D341Med (cell line): ENCODE measurements around the gene ING3.
"Not testable (repeated sequence)": the region's sequence is repeated elsewhere in the genome, so short reads cannot be mapped to it uniquely, and the experiment has no call there.

Experiments
- DNase-seq: peaks from one replicate; pipeline ENCODE4 v3.0.0; 2012; ENCODE audit warnings: low spot score

The ING3 gene

DNA sequence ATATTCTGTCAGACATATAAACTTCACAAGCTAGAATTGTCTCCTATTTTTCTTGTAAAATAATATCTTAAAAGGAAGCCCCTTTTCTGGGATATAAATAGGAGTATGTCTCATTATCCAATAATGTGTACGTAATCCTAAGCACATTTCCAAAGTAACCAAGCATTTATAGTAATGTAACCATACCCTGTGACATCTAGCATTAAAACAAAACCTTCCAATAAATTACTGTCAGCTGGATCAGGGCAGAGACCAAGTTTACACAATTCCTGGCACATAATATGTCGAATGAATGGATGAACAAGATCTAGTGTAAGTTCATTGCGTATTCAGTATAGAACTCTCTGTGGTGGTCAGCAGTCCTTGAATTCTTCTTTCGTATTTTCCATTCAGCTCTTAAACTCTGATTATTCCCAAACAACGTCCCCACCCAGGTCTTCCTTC lies 52.2 kb downstream of the ING3 start:
- DNase-seq: no peak

DNA sequence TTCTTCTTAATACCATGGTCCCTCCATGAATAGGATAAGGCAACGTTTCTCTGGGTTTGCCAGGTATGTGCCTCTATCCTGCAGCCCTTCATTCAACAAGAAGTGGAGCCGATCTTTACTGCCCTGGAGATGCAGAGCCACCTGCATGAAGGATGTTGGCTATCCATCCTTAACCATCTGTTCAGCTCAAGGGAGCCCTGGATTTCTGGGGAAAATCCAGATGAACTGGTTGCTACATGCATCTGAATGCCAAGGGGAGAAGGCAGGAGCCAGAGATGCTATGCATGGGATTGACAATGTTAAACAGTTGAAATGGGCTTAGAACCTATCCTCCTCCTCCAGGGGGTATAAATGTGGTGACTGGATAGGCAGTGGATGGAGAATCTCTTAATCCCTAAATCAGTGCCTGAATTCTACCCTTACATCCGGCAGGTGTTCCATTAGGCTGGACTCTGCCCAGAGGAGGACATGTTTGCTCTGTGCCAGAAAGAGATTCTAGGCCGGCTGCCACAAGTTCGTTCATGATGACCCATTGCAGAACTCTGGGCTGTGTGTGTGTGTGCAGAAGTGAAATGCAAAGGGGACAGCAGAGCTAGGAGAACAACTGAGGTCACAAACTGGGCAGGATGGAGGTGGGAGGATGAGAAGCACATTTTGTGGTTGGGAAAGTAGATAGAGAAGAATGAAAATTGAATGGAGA lies 53.6 kb downstream of the ING3 start:
- no peak for DNase-seq

DNA sequence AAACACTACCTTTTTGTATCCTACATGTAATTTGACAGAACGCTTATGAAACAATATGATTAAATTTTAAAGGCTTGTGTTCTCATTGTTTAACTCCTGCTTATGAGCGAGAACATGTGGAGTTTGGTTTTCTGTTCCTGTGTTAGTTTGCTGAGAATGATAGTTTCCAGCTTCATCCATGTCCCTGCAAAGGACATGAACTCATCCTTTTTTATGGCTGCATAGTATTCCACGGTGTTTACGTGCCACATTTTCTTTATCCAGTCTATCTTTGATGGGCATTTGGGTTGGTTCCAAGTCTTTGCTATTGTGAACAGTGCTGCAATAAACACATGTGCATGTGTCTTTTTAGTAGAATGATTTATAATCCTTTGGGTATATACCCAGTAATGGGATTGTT lies 54.5 kb downstream of the ING3 start:
- DNase-seq: not testable (repeated sequence)

DNA sequence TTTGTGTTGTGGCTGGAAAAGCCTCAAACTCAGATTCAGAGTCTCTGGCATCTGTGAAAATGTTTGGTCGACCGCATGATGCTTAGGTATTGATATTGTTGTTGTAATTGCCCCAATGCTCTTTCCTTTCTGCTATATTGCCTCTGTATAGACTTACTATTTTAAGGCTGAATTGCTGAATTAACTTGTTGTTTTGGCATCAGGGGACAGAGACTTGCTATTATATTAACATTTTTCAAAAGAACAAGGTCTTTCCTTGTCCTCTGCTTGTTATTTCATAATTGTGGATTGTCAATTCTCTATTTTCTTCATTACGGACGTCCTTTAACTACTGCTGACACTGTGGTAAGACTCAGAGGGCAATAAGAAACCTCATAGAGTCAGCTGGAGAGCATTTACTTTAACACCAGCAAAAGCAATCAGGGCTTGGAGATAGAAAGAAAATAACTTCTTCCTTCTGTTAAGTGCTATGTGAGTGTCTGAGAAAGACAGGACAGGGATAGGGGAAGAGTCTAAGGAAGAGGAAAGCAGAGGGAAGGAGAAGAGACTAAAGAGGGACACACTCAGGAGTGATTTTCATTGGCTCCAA lies 55.5 kb downstream of the ING3 start:
- no peak for DNase-seq

DNA sequence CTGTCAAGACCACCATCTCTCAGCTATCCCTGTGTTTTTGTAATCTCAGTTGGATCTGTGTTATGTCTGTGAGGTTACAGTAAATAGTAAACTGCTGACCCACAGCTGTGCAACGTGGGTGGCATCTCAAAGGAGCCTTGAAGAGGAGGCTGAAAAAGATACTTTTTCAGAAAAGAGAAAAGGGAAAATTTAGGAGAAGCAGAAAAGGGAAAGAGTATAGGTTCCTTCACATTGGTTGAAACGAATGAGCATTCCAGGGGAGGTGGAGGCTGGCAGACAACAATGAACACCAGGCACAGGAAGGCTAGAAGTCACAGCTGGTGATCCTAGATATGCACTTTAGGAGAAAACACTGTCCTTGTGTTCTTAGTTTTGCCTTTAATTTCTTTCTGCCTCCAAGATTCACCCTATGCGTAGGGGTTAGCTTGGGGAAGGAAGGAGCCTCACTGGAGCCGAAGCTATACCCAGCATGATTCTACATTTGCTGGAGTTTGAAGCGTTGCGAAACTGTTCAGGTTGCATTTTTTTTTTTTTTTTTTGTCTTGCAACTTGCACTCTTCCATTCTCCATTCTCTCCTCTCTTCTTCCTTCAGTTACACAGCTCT lies 56.2 kb downstream of the ING3 start:
- DNase-seq: no peak

DNA sequence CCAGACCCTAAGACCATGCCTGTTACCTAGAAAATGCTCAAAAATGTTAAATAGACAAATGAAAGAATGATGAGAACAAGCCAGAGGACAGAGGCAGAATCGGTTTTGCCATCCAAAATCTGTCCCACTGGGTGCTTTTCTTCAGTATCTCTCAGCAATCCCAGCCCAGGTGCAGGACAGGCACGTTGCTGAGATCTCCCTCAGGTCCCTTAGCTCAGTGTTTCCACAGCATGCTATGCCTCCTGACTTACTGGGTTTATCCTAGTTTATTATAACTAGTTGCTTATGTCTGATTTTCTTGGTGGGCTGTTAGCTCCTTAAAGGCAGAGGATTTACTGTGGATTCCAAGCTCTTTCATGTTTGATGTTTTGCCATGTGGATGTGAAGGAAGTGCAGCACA lies 58.2 kb downstream of the ING3 start:
- no peak for DNase-seq

DNA sequence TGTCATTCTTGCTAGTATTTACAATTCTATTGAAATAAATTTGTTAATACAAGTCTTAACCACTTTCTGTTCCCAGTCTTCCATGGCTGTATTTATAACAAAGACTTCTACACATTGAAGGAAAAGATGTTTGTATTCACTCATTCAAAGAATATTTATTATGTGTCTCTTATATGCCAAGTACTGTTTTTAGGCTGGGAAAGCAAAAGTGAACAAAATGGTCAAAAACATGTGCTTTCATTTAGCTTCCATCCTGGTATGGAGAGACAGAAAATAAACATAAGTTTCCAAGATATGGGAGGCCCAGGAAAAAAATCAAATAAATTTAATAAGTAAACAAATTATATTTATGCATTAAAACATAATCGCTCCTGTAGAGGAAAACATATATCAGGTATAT lies 60.8 kb downstream of the ING3 start:
- DNase-seq: no peak

DNA sequence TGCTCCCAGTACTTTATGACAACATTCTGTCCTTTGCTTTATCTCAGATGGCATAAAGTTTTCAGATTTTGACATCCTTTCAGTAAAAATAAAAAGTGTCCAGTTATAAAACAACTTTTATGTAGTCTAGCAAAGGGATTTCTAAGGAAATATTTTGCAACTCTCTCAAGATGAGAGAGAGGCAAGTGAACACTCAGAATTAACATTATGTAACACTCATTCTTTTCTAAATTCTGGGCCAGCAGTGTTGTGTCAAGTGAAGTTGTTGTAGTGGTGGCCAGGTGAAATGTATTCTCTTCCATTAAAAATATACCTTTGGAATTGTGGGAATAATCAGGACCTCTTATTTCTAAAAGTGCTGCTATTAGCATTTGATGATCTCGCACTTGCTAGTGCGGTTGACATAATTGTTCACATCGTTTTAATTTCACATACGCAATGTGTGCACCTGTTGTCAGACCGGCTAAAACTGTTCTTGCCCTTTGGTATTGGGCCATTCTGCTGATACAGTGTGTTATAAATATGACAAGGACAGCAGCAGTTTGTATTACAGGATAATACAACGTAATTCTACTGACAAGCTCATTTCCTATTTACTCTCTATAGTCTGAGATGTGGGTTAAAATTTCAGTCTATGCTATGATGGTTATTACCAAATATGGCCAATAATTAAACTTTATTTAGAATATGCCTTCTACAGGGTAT lies 61.7 kb downstream of the ING3 start:
- no peak for DNase-seq

DNA sequence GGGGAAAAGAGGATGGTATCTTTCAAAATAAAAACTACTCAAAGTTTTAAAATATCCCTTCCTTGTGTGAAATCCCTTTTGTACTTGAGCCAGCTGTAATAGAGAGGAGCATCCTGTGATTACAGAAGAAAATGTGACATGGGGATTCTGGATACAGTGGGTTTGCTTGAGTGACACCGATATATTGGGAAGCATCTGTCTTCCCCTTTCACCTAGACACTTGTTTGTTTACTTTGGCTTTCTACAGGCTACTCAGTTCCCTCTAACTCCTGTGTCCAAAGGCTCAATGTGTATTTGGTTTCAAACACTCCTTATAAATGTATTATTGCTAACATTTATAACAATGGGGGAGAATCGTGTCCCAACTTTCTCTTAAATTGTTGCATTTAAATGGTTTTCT lies 62.3 kb downstream of the ING3 start:
- DNase-seq: no peak

DNA sequence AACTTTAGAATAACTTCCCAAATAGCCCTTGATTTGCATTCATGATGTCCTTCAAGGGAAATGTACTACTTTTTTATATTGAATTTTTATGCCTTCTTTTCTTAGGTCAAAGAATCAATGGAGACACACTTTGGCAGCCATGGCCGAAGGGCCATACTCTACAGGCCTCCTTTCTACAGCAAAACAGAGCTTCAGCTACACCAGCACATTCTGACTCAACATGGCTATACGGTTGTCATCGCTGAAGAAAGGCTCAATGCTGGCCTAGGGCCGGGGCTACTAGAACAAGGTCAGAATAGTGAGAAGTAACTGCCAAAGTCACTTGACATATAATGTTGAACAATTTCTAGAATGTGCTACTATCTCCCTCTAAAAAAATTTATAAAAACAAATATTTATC lies 65.0 kb downstream of the ING3 start:
- DNase-seq: no peak

DNA sequence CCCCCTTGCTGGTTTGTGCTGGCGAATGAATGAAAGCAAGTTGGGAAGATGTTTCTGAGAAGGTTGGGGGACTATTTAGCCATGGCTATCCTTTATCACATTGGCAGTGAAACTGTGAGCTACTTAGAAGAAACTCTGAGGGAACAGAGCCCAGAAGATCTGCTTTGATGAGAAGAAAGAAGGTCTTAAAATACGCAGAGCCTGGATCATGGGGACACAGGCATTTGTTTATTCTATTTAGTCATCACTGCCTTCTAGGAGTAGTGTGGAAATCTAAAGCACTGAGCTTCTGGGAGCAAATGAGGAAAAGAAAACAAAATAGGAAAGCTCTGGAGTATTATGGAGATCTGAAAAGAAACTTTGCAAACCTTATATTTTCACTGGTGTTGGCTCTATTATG lies 66.4 kb downstream of the ING3 start:
- no peak for DNase-seq

DNA sequence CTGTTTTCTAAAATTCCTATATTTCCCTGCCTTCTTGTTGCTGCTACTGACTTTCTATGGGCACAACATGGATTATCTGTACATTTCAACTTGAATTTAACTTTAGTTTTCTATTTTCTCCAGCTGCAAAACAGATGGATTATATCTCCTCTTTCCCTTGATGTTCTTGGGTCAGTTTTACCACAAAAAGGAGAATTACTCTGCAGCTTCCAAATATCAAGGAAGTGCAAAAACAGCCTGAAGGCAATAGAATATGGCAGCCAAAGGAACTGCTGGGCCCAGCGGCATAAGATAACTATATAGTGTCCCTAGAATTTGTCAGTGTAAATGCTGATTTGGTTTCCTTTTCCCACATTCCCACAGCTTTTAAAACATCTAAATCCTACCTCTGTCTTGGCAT lies 67.0 kb downstream of the ING3 start:
- DNase-seq: no peak

DNA sequence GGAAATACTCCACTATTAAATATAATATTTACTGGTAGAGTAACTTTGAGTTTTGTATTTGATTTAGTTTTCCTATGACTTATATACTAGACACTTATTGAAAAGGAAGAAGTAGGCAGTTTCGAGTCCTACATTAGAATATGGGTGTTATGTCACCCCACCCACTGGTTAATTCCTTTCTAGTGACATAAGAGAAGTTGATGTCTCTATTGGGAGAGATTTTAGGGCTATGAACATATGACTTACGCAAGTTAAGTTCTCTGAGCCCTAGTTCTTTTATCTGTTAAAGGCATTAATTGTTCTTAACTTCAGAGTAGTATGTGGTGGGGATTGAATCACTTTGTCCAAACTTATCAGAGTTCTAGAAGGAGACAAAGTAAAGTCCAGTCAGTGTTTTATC lies 68.4 kb downstream of the ING3 start:
- DNase-seq: no peak

DNA sequence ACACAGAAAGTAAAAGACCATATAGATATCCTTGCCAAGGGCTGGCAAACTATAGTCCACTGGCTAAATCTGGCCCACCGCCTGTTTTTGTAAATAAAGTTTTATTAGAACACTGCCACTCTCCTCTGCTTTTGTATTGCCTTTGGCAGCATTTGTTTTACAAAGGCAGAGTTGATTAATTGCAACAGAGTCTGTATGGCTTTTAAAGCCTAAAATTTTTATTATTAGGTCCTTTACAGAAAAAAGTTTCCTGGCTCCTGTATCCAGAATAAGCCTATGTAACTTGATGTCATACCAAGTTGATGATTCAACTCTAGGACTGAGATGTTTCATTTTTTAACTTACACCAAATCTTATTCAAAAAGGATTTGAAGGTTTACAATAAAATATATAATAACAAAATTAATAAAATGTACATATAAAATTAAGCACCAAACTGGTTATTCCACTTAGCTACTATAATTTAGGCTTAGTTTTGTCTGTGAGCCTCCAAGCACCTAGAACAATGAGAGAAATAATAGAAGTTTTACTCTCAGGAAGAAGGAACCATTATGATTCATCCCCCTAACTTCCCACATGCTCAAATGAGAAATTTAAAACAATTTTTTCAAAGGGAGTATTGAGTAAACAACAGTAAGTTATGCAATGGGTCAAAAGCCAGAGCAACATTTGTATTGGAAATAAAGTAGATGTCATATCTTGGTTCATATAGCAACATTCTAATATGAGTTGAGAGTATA lies 69.8 kb downstream of the ING3 start:
- no peak for DNase-seq

DNA sequence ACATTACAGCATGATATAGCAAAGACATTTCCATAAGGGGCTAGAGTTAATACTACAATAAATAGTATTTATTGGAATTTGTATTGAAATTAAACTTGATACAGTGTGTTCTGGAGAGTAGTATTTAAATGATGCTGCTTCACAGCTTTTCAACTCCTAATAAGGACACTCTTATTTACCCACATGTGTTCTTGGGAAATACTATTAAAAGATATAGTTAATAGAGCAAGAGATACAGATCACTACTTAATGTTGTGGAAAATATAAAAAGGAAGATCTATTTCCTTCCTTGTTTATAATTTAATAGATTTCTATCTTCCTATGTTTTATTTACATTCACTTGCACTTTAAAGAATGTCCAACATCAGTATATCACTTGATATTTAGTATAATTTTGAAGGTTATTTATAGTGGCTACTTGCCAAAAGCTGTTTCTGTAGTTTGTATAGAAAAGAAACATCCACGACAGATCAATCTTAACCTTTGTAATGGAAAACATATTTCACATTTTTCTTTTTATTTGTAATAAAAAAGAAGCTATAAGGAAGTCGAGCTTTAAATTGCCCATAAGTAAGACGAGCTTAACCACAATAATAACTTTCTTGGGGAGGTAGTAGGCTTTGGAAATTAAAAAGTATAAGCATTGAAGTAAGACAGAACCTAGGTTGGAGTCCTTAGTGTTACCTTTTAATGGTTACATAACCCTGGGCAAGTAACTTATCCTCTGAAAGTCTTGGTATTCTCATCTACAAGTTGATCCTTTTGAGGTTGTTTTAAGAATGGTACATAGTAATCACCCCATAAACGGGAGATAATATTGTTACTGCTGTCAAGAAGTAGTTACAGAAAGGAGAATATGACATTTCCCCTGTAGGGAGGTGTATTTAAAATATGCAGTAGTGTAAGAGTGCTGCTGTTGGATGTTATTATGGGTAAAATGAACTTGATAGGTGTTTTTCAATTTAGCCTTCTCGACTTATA lies 70.7 kb downstream of the ING3 start:
- DNase-seq: no peak

DNA sequence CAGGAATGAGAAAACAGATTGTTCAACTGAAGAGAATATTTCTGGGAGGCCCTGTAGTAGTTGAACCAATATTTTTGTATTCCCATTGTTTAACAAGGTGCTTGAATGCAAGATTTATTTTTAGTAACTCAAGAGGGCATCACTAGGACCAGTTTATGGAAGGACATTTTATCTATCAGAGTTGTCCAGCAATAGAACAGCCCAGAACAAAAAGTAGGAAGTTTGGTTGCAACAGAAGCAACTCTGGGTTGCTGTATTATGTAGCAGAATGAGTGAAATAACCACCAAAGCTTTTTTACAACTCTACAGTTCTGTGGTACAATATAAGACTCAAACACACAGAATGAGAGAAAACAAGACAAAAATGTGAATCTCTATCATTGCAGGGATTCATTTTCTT lies 72.6 kb downstream of the ING3 start:
- DNase-seq: no peak

DNA sequence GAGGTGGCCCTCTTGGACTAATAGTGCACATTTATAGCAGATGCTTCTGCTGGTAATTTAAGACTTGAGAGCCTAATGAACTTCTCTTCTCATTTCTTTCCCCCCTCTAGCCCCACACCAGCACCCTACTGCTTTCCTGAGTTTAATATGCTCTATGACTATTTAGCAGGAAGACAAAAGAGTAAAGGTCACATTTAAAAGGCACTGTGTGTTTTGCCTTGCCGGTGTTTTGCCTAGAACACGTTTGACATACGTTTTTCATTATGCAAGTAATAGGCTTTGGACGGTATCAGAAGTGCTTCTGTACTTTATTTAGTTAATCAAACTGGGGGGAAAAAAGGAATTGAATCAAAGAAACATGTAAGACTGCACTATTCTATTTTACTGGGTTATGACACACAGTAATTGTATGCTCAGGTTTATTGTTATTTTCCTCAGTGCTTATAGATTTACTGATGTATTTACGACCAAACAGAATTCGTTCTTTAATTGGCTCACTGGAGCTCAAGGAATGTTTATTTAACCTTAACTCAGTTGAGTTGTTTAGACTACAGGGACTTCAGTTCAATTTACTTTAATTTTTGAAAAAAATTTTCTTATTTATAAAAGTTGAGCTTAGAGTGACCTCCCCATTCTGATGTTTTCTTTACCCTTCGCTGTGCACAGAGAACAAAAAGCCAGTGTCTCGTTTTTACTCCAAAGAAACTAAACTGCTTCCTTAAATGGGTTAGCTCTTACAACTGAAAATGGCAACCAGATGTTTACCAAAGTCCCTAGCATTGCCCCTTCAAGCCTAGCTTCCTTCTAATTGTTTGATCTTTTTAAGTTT lies 73.3 kb downstream of the ING3 start:
- DNase-seq: no peak

DNA sequence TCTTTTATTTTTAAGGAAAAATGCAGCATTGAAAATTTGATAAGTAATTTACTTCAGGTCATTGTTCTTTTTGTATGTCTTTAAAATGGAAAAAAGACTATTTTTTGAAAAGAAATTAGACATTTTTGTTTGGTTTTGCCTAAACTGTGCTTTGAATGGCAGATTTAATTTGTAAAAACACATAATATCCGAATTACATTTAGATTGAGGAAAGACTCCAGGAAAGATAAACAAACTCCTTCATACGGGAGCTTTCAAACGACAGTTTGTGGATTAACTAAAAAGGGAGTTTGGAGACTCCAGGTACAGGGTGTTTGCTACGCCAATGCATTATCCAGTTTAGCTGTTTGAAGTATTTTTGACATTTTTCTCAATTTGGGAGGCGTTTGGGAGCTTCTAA lies 74.0 kb downstream of the ING3 start:
- no peak for DNase-seq

DNA sequence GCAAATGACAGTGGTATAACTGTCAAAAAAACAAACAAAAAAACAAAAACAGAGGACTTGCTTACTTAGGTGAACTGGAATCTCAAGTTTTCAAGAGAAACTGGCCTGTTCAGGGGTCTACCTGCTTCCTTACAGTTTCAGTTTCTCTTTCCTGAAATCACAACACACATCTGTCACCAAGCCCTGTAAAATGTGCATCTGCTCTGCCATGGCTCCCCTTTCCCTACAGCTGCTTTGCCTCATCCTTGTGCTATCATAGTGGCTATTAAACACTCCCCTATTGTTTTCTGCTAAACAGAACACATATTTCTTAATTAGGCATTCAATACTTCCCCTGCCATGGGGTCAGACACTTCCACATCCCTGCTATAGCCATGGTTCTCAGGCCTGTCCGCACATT lies 75.6 kb downstream of the ING3 start:
- no peak for DNase-seq

DNA sequence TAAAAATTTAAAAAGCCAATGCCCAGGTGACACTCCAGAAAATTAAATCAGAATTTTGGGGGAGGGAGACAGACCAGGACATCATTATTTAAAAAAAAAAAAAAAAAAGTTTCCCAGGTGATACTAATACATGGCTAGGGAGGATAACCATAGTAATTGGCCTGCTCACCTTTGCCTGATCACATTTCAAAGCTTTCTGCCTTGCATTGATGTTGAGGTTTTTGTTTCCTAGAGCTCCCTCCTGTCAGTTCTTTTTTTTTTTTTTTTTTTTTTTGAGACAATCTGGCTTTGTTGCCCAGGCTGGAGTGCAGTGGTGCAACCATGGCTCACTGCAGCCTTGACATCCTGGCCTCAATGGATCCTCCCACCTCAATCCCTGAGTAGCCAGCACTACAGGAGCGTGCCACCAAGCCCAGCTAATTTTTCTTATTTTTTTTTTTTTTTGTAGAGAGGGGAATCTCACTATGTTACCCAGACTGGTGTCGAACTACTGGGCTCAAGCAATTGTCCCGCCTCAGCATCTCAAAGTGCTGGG lies 76.1 kb downstream of the ING3 start:
- no peak for DNase-seq
